ENCODE data around the gene AP5S1. TPM values are rescaled to one million over a fixed set of nuclear protein-coding genes. Genes with fewer than 3 reads are reported as not detected.

AP5S1 gene
- total and polyA plus RNA-seq, 10 of the 15 experiments (the other 5 are each of a cell fraction or from before 2014, with no cell fraction given) = 3.8 to 13.2 (median 7.8) TPM

DNA sequence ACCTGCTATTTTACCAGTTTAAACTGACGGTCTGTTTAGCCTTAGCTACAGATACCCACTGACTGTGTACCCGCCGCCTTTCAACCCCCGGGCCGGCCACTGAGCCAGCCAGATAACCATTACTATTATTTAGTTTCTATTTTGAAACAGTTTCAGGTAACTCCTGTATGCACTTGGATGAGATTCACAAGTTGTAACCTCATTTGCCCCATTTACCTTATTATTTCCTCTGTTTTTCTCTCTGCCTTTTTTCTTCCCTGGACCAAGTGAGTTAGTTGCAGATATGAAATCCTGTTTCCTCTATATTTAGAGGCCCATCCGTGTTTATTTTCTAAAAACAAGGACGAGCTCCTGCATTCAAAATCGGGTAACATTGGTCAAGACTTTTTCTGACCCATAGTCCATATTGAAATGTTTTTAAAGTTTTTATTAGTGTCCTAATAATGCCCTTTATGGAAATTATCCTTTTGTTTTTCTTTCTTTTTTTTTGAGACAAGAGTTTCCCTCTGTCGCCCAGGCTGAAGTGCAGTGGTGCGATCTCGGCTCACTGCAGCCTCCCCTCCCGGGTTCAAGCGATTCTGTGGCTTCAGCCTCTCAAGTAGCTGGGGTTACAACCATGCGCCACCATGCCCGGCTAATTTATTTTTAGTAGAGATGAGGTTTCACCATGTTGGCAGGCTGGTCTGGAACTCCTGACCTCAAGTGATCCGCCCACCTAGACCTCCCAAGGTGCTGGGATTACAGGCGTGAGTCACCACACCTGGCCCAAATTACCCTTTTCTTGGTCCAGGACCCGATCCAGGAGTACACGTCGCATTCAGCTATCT is 767 bp downstream of the AP5S1 start (continued):
- TF ChIP-seq, protein P1, sequence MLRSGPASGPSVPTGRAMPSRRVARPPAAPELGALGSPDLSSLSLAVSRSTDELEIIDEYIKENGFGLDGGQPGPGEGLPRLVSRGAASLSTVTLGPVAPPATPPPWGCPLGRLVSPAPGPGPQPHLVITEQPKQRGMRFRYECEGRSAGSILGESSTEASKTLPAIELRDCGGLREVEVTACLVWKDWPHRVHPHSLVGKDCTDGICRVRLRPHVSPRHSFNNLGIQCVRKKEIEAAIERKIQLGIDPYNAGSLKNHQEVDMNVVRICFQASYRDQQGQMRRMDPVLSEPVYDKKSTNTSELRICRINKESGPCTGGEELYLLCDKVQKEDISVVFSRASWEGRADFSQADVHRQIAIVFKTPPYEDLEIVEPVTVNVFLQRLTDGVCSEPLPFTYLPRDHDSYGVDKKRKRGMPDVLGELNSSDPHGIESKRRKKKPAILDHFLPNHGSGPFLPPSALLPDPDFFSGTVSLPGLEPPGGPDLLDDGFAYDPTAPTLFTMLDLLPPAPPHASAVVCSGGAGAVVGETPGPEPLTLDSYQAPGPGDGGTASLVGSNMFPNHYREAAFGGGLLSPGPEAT (IDR thresholded peaks at IDR 0.05; ENCODE audit: low read depth) = peak; percentile 46

DNA sequence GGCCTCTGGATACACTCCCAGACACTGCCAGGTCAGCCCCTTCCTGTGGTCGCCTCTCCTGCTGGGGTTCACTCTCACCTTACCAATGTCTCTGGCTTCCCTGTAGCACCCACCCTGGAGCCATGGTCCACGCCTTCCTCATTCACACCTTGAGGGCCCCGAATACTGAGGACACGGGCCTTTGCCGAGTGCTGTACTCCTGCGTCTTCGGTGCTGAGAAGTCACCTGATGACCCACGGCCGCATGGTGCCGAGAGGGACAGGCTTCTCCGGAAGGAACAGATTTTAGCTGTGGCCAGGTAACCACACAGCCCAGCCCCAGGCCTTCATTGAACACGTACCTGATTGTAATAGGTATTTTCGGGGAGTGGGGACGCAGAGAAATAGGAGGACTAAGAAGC is 1.6 kb downstream of the AP5S1 start:
- H3K36me3 ChIP-seq (ENCODE audit: control insufficient read depth in 2 of 2, insufficient read depth in 2 of 2, low read length in 1 of 2) = peaks cover 5 to 9% of the 10 kb centered on the region in 2 experiments
- H2AFZ ChIP-seq (ENCODE audit: control insufficient read depth, low read depth, low read length) = no peak overlapping the region
- ChIA-PET CTCF (interaction anchor here (1.6 to 5.2 kb wide), 5 partner anchors 22 to 263 kb away, joined by 4 to 48 read pairs (median 30); partner anchors contain the start of gene CDC25B), RAD21 (ENCODE audit: unreplicated experiment) (interaction anchor here (0.5 to 2.4 kb wide), 4 partner anchors 9 to 251 kb away, joined by 3 to 8 read pairs (median 5); no protein-coding TSS in a partner anchor), SMC1A (ENCODE audit: uncharacterized antibody, unreplicated experiment) (interaction anchor here (1.1 to 4.5 kb wide), 2 partner anchors 35 to 79 kb away, joined by 3 to 43 read pairs; partner anchors contain the start of gene CENPB), POLR2A (interaction anchor here (0.6 to 2.6 kb wide), 6 partner anchors 11 to 1326 kb away, joined by 3 to 17 read pairs (median 6); partner anchors contain the start of gene ADISSP)
- no peaks in the 10 kb centered on the region for H4K20me1 ChIP-seq (ENCODE audit: control insufficient read depth, insufficient read depth)
- H3K27me3 ChIP-seq (replicated peaks in 1 of 2; ENCODE audit: control insufficient read depth in 2 of 2, insufficient read depth in 2 of 2, low read length in 1 of 2) = no peaks in the 10 kb centered on the region
- BruUV-seq (replicated peaks) = no TSS peak
- H3K9me3 ChIP-seq (replicated peaks; ENCODE audit: control insufficient read depth, insufficient read depth, low read length) = no peaks in the 10 kb centered on the region
- peaks cover 5% of the 10 kb centered on the region for H3K4me1 ChIP-seq (ENCODE audit: control insufficient read depth, insufficient read depth, low read length)
- H3K4me2 ChIP-seq (ENCODE audit: control insufficient read depth, insufficient read depth) = no peak overlapping the region
- intact Hi-C loops (cut with micrococcal nuclease; ENCODE audit: unreplicated experiment) = loop anchor here (2.0 kb wide), 4 partner anchors 23 to 73 kb away; partner anchors contain the start of gene MAVS
- no peak overlapping the region for H3K9ac ChIP-seq (ENCODE audit: control insufficient read depth, insufficient read depth, low read length)
- in situ Hi-C loops (cut with MboI) = no loop called here
- 87% methylated on average over 14 of the region's 14 CpGs for WGBS (ENCODE audit: insufficient coverage, insufficient replicate concordance, low lambda C conversion rate, missing lambda C conversion rate)
- ATAC-seq = no peak
- no peak overlapping the region for H3K4me3 ChIP-seq
- no peak for DNase-seq (ENCODE audit: low read depth, low spot score)
- H3K79me2 ChIP-seq (ENCODE audit: control insufficient read depth, insufficient read depth, low read length) = peaks cover 7% of the 10 kb centered on the region
- TF ChIP-seq TCF3 (IDR thresholded peaks at IDR 0.05; ENCODE audit: borderline replicate concordance, insufficient read depth, low read depth, low read length) (no peak), BACH1 (IDR thresholded peaks at IDR 0.05; ENCODE audit: borderline replicate concordance) (no peak), NR2C2 (IDR thresholded peaks at IDR 0.05; ENCODE audit: borderline replicate concordance, control insufficient read depth, insufficient read length, low read depth) (no peak)
- FAIRE-seq = no peak
- H3K27ac ChIP-seq (ENCODE audit: control insufficient read depth, insufficient read depth) = no peak overlapping the region
